ENCODE data around the gene BAHD1.

The BAHD1 gene

GRCh38 chr15:40477642-40478327 is 37.0 kb downstream of the BAHD1 start:
- no peak overlapping the region for H4K8ac ChIP-seq (ENCODE audit: low read depth, low read length)
- no peak overlapping the region for H2BK12ac ChIP-seq (ENCODE audit: low read length)
- peak overlapping the region; percentile 14 for H3K27ac ChIP-seq (replicated peaks; ENCODE audit: low read length)
- no peak overlapping the region for H3K4me3 ChIP-seq (ENCODE audit: low read length in 2 of 2)
- H3K23ac ChIP-seq (ENCODE audit: low read depth, low read length, poor library complexity) = no peak overlapping the region
- WGBS, 2 donors (ENCODE audit: extremely low coverage in 2 of 2, insufficient read length in 2 of 2, insufficient replicate concordance in 1 of 2) = no CpG with 5 or more reads among the region's 5 CpGs
- no peak overlapping the region for H2BK15ac ChIP-seq (ENCODE audit: low read length)
- H3K4me1 ChIP-seq (ENCODE audit: control insufficient read depth in 2 of 2, insufficient read depth in 1 of 2, low read depth in 1 of 2, low read length in 2 of 2) = peaks cover 0 to 4% of the 10 kb centered on the region in 2 donors
- H3K9me3 ChIP-seq (replicated peaks in 1 of 2; ENCODE audit: control insufficient read depth in 2 of 2, insufficient read depth in 1 of 2, low read depth in 1 of 2, low read length in 2 of 2) = peaks cover 0 to 6% of the 10 kb centered on the region in 2 donors
- no peak overlapping the region for H2AFZ ChIP-seq (ENCODE audit: low read length)
- no peak overlapping the region for H3K18ac ChIP-seq (ENCODE audit: low read length)
- no peak overlapping the region for H3K14ac ChIP-seq (ENCODE audit: low read length)
- H2BK120ac ChIP-seq (ENCODE audit: low read depth, low read length) = no peak overlapping the region
- H3K9ac ChIP-seq (ENCODE audit: low read depth, low read length, poor library complexity) = no peak overlapping the region
- no peak for DNase-seq (ENCODE audit: low spot score)
- H3K36me3 ChIP-seq (replicated peaks in 1 of 2; ENCODE audit: control insufficient read depth in 2 of 2, insufficient read depth in 2 of 2, low read length in 2 of 2) = no peaks in the 10 kb centered on the region
- no peak overlapping the region for H3K4me2 ChIP-seq (ENCODE audit: insufficient read depth, low read length, poor library complexity, severe bottlenecking)
- no peak overlapping the region for H4K91ac ChIP-seq (ENCODE audit: low read depth, low read length, poor library complexity)
- H2AK5ac ChIP-seq (ENCODE audit: low read depth, low read length) = no peak overlapping the region
- H3K79me1 ChIP-seq (ENCODE audit: low read depth, low read length) = no peaks in the 10 kb centered on the region
- no peaks in the 10 kb centered on the region for H3K27me3 ChIP-seq (ENCODE audit: control insufficient read depth in 3 of 3, insufficient read depth in 3 of 3, low read depth in 1 of 3, low read length in 3 of 3)
- H2BK5ac ChIP-seq (ENCODE audit: low read length) = no peak overlapping the region
- no peak overlapping the region for H3K4ac ChIP-seq (ENCODE audit: low read length)

- H3K79me1 ChIP-seq (ENCODE audit: low read depth, low read length) = no peaks in the 10 kb centered on the region
- H2BK5ac ChIP-seq (ENCODE audit: low read length) = no peak overlapping the region
- no peak overlapping the region for H3K27ac ChIP-seq (replicated peaks; ENCODE audit: low read length)
- no peaks in the 10 kb centered on the region for H3K27me3 ChIP-seq (ENCODE audit: control insufficient read depth in 3 of 3, insufficient read depth in 3 of 3, low read depth in 1 of 3, low read length in 3 of 3)
- H3K4me3 ChIP-seq (ENCODE audit: low read length in 2 of 2) = no peak overlapping the region
- H3K9ac ChIP-seq (ENCODE audit: low read depth, low read length, poor library complexity) = no peak overlapping the region
- H3K36me3 ChIP-seq (replicated peaks in 1 of 2; ENCODE audit: control insufficient read depth in 2 of 2, insufficient read depth in 2 of 2, low read length in 2 of 2) = no peaks in the 10 kb centered on the region
- H3K18ac ChIP-seq (ENCODE audit: low read length) = no peak overlapping the region
- no peak overlapping the region for H2BK12ac ChIP-seq (ENCODE audit: low read length)
- no peak overlapping the region for H3K14ac ChIP-seq (ENCODE audit: low read length)
- H2BK120ac ChIP-seq (ENCODE audit: low read depth, low read length) = no peak overlapping the region
- H2AK5ac ChIP-seq (ENCODE audit: low read depth, low read length) = no peak overlapping the region
- no peak overlapping the region for H3K4me2 ChIP-seq (ENCODE audit: insufficient read depth, low read length, poor library complexity, severe bottlenecking)
- no peak overlapping the region for H3K4ac ChIP-seq (ENCODE audit: low read length)
- no peak overlapping the region for H4K8ac ChIP-seq (ENCODE audit: low read depth, low read length)
- peaks cover 0 to 4% of the 10 kb centered on the region in 2 donors for H3K4me1 ChIP-seq (ENCODE audit: control insufficient read depth in 2 of 2, insufficient read depth in 1 of 2, low read depth in 1 of 2, low read length in 2 of 2)
- no peak for DNase-seq (ENCODE audit: low spot score)
- no peak overlapping the region for H4K91ac ChIP-seq (ENCODE audit: low read depth, low read length, poor library complexity)
- H2AFZ ChIP-seq (ENCODE audit: low read length) = no peak overlapping the region
- no peak overlapping the region for H3K23ac ChIP-seq (ENCODE audit: low read depth, low read length, poor library complexity)
- no peak overlapping the region for H2BK15ac ChIP-seq (ENCODE audit: low read length)
- H3K9me3 ChIP-seq (replicated peaks in 1 of 2; ENCODE audit: control insufficient read depth in 2 of 2, insufficient read depth in 1 of 2, low read depth in 1 of 2, low read length in 2 of 2) = peaks cover 0 to 6% of the 10 kb centered on the region in 2 donors
Observed at GRCh38 chr15:40479024-40479423, 38.3 kb downstream of the BAHD1 start.

GRCh38 chr15:40481341-40482074 is 40.8 kb downstream of the BAHD1 start:
- Histone ChIP-seq H3K4me2 (ENCODE audit: insufficient read depth, low read length, poor library complexity, severe bottlenecking) (no peak overlapping the region), H4K91ac (ENCODE audit: low read depth, low read length, poor library complexity) (no peak overlapping the region), H3K9ac (ENCODE audit: low read depth, low read length, poor library complexity) (no peak overlapping the region), H3K79me1 (ENCODE audit: low read depth, low read length) (no peaks in the 10 kb centered on the region), H4K8ac (ENCODE audit: low read depth, low read length) (no peak overlapping the region), H3K36me3 (replicated peaks in 1 of 2; ENCODE audit: control insufficient read depth in 2 of 2, insufficient read depth in 2 of 2, low read length in 2 of 2) (no peaks in the 10 kb centered on the region), H3K4me3 (ENCODE audit: low read length in 2 of 2) (no peak overlapping the region), H2BK12ac (ENCODE audit: low read length) (no peak overlapping the region), H3K9me3 (replicated peaks in 1 of 2; ENCODE audit: control insufficient read depth in 2 of 2, insufficient read depth in 1 of 2, low read depth in 1 of 2, low read length in 2 of 2) (peaks cover 0 to 6% of the 10 kb centered on the region in 2 donors), H2AFZ (ENCODE audit: low read length) (no peak overlapping the region), H2BK15ac (ENCODE audit: low read length) (no peak overlapping the region), H3K27ac (replicated peaks; ENCODE audit: low read length) (no peak overlapping the region), H3K4me1 (ENCODE audit: control insufficient read depth in 2 of 2, insufficient read depth in 1 of 2, low read depth in 1 of 2, low read length in 2 of 2) (peaks cover 0 to 4% of the 10 kb centered on the region in 2 donors), H2BK5ac (ENCODE audit: low read length) (no peak overlapping the region), H2BK120ac (ENCODE audit: low read depth, low read length) (no peak overlapping the region), H3K18ac (ENCODE audit: low read length) (no peak overlapping the region), H3K14ac (ENCODE audit: low read length) (no peak overlapping the region), H3K27me3 (ENCODE audit: control insufficient read depth in 3 of 3, insufficient read depth in 3 of 3, low read depth in 1 of 3, low read length in 3 of 3) (no peaks in the 10 kb centered on the region), H3K23ac (ENCODE audit: low read depth, low read length, poor library complexity) (no peak overlapping the region), H3K4ac (ENCODE audit: low read length) (no peak overlapping the region), H2AK5ac (ENCODE audit: low read depth, low read length) (no peak overlapping the region)
- WGBS, 2 donors (ENCODE audit: extremely low coverage in 2 of 2, insufficient read length in 2 of 2, insufficient replicate concordance in 1 of 2) = no CpG with 5 or more reads among the region's 1 CpG
- no peak for DNase-seq (ENCODE audit: low spot score)

- no peak for DNase-seq (ENCODE audit: low spot score)
- Histone ChIP-seq H2BK12ac (ENCODE audit: low read length) (no peak overlapping the region), H2BK15ac (ENCODE audit: low read length) (no peak overlapping the region), H3K4me2 (ENCODE audit: insufficient read depth, low read length, poor library complexity, severe bottlenecking) (no peak overlapping the region), H3K14ac (ENCODE audit: low read length) (no peak overlapping the region), H2BK5ac (ENCODE audit: low read length) (no peak overlapping the region), H2BK120ac (ENCODE audit: low read depth, low read length) (no peak overlapping the region), H3K27me3 (ENCODE audit: control insufficient read depth in 3 of 3, insufficient read depth in 3 of 3, low read depth in 1 of 3, low read length in 3 of 3) (no peaks in the 10 kb centered on the region), H3K4ac (ENCODE audit: low read length) (no peak overlapping the region), H3K4me1 (ENCODE audit: control insufficient read depth in 2 of 2, insufficient read depth in 1 of 2, low read depth in 1 of 2, low read length in 2 of 2) (no peaks in the 10 kb centered on the region), H3K27ac (replicated peaks; ENCODE audit: low read length) (no peak overlapping the region), H3K9ac (ENCODE audit: low read depth, low read length, poor library complexity) (no peak overlapping the region), H4K91ac (ENCODE audit: low read depth, low read length, poor library complexity) (no peak overlapping the region), H2AK5ac (ENCODE audit: low read depth, low read length) (no peak overlapping the region), H3K23ac (ENCODE audit: low read depth, low read length, poor library complexity) (no peak overlapping the region), H3K79me1 (ENCODE audit: low read depth, low read length) (no peaks in the 10 kb centered on the region), H4K8ac (ENCODE audit: low read depth, low read length) (no peak overlapping the region), H2AFZ (ENCODE audit: low read length) (no peak overlapping the region), H3K18ac (ENCODE audit: low read length) (no peak overlapping the region), H3K4me3 (ENCODE audit: low read length in 2 of 2) (no peak overlapping the region), H3K9me3 (replicated peaks in 1 of 2; ENCODE audit: control insufficient read depth in 2 of 2, insufficient read depth in 1 of 2, low read depth in 1 of 2, low read length in 2 of 2) (peaks cover 0 to 2% of the 10 kb centered on the region in 2 donors), H3K36me3 (replicated peaks in 1 of 2; ENCODE audit: control insufficient read depth in 2 of 2, insufficient read depth in 2 of 2, low read length in 2 of 2) (no peaks in the 10 kb centered on the region)
- WGBS, 2 donors (ENCODE audit: extremely low coverage in 2 of 2, insufficient read length in 2 of 2, insufficient replicate concordance in 1 of 2) = no CpG with 5 or more reads among the region's 2 CpGs
Observed at GRCh38 chr15:40483919-40484318, 43.2 kb downstream of the BAHD1 start.
